ENCODE results near the gene SSH2.
"Not testable (repeated sequence)": the region's sequence is repeated elsewhere in the genome, so short reads cannot be mapped to it uniquely, and the experiment has no call there.

Gene SSH2

DNA sequence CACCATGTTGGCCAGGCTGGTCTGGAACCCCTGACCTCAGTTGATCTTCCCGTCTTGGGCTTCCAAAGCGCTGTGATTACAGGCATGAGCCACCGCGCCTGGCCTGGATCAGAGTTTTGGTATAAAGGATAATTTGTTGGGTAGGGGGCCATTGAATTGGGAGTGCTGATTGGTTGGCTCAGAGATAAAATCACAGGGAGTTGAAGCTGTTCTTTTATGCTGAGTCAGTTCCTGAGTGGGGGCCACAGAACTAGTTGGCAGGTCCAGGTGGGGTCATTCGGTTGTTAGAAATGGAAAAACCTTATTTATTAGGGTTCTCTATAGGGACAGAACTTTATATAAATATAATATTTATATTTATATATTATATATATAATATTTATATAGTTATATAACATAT is 147.1 kb downstream of the SSH2 start:
- no peak for DNase-seq (ENCODE audit: low read depth in 2 of 2)

DNA sequence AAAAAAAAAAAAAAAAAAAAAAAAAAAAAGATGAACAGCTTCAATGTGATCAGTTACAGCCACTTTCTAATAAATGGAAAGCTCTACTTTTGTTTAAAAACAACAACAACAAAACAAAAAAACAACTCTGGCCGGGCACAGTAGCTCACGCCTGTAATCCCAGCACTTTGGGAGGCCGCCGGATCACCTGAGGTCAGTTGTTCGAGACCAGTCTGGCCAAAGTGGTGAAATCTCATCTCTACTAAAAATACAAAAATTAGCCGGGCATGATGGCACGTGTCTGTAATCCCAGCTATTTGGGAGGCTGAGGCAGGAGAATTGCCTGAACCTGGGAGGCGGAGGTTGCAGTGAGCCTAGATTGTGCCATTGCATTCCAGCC is 150.2 kb downstream of the SSH2 start:
- DNase-seq (ENCODE audit: low read depth in 2 of 2), result not testable (repeated sequence)

DNA sequence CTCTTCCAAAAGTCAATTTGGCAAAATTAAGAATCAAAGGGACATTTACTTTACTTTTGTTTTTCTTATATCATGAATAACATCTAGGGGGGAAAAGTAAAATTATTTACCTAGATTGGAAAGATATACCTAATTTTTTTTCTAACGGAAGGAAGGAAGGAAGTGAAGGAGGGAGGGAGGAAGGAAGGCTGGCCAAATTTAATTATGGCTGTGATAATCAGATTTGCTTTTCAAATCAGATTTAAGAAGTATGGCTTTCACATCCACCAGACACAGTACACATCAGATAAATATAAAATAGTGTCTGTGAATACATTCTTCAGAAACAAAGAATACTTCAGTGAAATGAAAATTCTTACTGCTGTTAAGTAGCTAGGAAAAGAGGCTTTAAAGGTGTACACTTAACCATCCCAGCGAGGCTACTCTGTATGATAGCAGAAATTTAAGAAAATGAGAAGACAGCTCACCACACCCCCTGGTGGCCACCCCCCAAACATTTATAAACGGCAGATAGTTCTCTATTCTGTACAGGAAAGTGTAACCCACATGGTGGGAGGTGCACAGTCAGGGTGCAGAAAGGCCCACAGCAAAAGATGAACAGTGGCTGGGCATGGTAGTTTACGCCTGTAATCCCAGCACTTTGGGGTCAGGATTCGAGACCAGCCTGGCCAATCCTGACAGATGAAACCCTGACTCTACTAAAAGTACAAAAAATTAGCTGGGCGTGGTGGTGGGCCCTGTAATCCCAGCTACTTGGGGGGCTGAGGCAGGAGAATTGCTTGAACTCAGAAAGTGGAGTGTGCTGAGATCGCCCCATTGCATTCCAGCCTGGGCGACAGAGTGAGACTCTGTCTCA is 150.8 kb downstream of the SSH2 start:
- DNase-seq (ENCODE audit: low read depth in 2 of 2), result peak; percentile 77 to 81

DNA sequence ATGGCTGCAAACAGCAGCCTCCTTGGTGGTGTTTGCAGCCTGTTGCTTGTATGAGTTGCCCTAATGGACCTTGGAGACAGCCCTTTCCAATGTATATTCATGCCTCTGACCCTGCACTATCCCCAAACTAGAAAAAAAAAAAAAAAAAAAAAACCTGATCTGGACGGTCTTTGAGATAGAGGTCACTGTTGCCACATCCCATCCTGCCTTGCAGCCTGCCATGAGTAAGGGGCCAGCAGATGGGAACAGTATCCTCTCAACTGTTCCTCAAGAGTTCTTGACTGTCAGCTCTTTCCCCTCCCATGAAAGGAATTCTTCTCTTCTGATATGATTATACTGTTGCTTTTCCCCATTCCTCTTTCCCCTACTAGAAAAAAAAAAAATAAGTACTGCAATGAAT is 152.4 kb downstream of the SSH2 start:
- DNase-seq (ENCODE audit: low read depth in 2 of 2), result no peak

DNA sequence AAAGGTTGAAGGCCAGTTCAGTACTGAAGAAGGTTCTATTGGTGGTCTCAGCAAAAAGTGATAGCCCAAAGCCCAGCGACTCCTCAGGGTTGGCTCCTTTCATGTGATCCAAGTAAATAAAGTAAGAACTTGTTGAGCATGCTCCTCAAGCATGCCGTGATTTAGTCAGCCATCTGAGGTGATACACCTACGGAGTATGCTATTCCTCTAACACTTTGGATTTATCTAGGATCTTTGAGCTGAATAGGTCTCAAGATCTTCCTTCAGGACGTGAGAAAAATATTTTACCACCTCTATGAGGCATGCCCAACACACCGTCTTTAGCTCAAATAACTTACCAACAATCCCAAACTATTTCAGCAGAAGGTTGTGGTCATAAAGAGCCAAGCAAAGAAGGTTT is 154.0 kb downstream of the SSH2 start:
- no peak for DNase-seq (ENCODE audit: low read depth in 2 of 2)

DNA sequence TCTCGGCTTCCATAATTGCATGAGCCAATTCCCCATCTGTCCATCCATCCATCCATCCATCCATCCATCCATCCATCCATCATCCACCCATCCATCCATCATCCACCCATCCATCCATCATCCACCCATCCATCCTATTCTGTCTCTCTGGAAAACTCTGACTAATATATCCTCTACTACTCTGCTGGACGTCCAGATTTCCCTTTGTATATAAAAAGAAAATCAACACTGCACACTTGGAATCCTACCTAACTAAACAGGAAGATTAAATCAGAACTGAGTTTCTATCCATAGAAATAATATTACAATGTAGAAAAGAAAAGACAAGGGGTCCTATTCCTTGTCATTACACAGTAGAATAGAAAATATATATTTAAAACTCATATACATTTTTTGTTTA is 157.0 kb downstream of the SSH2 start:
- no peak for DNase-seq (ENCODE audit: low read depth in 2 of 2)

DNA sequence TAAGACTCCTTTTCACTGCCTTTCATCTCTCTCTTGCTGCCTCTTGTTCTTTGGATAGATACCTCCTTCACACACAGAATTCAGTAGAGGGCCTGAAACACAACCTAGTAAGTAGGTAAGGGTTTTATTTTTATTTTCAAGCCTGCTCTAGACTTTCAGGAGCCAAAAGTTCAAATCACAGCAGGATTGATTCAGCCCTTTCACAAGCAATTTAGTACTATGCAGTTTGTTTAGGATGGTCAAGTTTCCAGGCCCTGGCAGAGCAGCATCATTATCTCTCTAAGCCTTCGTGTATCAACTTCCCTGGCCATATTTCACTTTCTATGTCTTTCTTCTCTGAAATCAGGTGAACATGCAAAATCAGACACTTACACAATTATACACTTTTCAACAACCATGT is 158.5 kb downstream of the SSH2 start:
- no peak for DNase-seq (ENCODE audit: low read depth in 2 of 2)

DNA sequence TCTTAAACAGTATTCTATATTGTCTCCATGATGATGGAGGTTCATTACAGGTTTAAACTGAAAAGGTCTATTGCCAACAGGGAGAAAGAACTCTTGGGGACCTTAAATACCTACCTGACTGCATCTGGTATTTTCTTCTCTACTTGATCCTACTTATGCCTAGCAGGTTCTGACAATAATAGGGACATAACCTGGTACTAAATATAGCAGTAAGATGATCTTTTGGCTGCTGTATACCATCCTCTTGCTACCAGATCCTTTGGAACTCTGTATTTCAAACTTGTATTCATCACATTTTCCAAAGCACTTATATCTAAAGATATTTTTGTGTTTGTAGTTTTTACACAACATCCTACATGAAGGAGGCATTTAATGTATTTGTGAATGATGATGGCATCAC is 160.8 kb downstream of the SSH2 start:
- DNase-seq (ENCODE audit: low read depth in 2 of 2), result no peak

DNA sequence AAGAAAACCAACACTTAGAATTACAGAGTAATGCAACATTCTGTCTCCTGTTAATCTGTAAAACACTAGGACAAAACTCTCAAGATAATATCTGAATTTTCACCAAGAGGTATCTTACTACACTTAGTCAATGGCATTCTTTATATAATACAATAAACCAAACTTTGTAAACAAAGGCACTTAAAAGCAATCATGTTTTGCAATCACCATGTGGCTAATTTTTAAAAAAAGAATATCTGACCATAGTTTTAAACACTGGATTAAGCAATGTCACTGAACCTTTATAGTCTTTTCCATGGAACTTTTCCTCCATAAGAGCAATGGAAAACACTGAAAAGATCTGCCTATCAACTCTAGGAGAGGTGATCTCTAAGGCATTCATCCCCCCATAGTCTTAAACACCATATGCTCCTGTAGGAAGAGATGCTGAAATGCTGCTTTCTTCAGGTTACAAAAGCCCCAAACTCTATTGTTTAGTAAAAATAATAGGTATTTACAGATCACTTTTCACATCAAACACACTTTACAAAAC is 163.2 kb downstream of the SSH2 start:
- no peak for DNase-seq (ENCODE audit: low read depth in 2 of 2)

DNA sequence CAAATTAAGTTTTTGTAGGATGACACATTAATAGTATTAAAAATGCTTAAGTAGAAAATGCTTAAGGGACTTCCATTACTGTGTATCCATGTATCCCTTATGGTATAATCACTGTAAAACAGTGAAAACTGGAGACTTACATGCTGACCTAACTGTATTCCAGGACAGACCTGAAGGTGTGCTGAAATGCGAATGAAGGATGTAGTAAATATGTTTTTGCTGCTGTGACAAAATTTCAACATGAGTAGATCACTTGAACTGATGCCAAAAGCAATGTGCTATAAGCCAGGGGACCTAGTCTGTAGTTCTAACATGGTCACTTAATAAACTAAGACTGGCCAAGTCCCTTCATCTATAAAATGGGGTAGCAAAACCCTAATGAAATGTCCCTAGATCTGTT is 165.3 kb downstream of the SSH2 start:
- no peak for DNase-seq (ENCODE audit: low read depth in 2 of 2)

DNA sequence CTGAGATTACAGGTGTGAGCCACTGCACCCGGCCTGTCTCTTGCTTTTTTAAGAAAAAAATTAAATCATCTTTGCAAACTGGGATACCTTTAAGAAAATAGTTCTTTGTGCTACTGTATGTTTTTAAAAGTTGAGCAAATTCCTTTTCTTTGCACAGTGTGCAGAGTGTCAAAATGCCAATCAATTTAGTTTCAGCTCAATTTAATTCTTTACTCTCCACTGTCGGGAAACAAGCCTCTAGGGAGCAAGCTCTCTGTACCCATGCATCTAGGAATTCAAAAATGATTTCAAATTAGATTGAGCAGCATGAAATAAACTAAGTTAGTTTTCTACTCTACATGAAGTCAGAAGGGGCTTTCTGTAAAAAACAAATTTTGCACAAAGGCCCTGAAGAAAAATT is 165.8 kb downstream of the SSH2 start:
- DNase-seq (ENCODE audit: low read depth in 2 of 2), result no peak

DNA sequence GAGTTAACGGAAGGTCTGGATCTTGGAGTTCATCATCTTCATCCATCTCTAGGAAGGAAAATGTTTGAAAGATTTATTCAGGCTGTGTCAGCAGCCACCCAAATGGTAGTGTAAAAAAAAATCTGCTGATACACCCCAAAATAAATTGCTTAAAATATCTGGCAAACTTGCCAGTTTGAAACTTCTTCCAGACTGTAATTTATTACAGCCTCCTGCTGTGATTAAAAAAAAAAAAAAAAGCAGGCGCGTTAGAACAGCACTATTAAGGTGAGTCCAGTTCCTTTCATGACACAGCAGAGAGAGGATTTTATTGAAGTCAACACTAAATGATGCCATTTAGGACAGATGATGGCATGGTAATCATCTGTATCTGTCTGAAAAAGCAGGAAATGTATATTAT is 166.8 kb downstream of the SSH2 start:
- DNase-seq (ENCODE audit: low read depth in 2 of 2), result no peak

DNA sequence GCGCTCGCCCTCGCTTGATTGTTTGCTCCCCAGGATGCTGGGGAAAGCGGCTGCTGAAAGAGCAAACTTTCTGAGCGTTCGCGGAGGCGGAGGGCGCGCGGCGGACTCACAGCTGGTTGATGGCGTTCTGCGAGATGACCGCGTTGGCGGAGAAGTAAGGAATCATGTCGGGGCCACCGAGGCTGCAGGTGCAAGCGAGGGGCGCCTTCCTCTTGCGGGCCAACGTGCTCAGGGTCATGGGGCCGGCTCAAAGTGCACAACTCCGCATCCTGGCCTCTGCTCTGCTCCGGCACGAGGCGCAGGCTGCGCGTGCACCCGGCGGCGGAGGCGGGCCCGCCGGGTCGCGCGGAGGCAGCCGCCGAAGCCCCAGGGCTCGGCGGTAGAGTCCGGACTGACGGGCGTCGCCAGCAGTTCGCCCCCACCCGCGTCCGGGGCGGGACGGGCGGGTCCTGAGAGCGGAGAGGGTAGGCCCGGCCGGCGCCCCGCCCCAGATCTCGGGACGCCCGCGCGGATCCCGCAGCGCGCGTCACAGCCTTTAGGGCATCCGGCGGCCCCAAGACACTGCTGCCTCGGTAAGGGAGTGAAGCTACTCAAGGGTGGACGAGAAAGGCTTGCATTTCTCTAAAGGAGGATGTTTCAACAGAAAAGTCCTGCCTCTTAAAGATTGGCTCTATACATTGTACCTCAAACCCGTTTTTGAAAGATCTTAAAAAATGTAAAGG is 168.8 kb downstream of the SSH2 start:
- DNase-seq (ENCODE audit: low read depth in 2 of 2), result peak; percentile 69 to 87

DNA sequence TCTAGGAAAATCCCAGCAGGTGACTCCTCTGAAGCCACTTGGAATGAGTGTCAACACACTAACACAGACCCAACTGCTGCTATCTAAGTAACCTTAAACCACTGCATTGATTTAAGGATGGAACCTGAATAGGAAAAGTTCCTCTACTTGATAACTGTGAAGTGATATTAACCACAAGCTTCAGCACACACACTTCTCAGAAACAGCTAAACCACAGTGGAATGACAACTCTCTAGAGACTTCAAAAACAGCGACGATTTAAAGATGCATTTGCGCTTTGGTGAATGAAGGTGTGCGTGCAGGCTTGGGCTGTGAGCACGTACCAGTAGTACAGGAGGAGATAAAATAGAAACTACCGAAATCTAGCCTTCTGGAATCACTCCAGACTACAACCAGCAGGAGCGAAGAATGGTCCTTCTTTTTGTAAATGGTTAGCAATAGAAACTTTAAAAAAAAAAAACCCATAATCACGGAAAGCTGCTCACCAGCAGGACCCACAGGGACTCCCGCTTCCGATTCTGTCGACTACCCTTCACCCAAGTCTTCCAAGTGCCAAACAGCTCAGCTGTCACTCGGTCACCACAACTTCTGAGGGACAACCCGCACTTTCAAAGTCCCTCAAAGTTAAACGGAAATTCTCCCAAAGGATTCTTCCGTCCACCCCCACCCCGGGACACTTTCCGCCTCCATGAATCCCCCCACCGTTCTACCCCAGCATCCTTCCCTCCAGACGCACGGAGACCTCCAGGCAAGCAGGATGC is 169.6 kb downstream of the SSH2 start:
- peak; percentile 7 to 38 for DNase-seq (ENCODE audit: low read depth in 2 of 2)

DNA sequence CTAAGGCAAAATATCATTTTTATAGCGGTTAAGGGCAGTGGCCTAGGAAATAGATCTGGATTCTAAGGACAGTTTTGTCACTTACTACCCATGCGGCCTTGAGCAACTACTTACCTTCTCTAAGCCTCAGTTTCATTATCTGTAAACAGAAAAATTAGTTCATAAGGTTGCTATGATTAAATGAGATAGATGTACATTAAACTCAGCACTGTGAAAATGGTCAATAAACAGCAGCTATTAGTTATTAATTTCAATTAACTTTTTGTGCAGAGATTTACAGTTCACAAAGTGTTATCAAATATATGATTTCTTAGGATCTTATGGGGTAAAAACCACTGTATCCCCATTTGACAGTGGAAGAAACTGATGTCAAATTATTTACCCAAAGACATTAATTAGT is 171.8 kb downstream of the SSH2 start:
- no peak for DNase-seq (ENCODE audit: low read depth in 2 of 2)

DNA sequence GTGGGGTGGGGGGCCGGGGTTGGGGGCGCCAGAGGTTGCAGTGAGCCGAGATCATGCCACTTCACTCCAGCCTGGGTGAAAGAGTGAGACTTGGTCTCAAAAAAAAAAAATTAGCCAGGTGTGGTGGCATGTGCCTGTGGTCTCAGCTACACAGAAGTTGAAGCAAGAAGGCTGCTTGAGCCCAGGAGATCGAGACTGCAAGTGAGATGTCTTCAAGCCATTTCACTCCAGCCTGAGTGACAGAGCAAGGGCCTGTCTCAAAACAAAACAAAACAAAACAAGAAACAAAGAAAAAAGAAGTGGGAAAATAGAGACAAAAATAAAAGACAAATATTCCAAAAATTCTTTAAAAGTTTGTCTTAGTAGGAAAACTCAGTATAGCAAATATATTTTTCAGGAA is 172.2 kb downstream of the SSH2 start:
- no peak for DNase-seq (ENCODE audit: low read depth in 2 of 2)

DNA sequence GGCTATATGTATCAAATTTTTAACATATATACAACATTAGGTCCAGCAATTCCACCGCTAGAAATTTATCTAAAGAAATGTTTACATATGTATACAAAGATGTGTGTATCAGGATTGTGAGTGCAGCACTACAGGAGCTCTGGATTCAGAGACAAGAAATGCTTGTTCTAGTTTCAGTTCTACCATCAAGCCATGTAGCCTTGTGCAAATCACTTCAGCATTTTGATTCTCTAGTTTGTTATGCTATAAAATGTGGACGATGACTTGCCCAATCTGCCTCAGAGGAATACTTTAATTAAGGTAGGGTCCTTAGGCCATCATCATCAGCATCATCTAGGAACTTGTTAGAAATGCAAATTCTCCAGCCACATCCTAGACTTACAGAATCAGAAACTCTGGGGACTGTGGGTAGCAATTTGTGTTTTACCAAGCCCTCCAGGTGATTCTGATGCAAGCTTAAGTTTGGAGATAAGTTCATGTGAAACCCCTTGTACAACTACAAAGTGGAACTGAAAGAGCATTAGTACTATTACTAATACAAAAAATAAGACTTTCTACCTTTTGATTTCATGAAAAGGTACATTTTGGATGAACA is 176.1 kb downstream of the SSH2 start:
- no peak for DNase-seq (ENCODE audit: low read depth in 2 of 2)

DNA sequence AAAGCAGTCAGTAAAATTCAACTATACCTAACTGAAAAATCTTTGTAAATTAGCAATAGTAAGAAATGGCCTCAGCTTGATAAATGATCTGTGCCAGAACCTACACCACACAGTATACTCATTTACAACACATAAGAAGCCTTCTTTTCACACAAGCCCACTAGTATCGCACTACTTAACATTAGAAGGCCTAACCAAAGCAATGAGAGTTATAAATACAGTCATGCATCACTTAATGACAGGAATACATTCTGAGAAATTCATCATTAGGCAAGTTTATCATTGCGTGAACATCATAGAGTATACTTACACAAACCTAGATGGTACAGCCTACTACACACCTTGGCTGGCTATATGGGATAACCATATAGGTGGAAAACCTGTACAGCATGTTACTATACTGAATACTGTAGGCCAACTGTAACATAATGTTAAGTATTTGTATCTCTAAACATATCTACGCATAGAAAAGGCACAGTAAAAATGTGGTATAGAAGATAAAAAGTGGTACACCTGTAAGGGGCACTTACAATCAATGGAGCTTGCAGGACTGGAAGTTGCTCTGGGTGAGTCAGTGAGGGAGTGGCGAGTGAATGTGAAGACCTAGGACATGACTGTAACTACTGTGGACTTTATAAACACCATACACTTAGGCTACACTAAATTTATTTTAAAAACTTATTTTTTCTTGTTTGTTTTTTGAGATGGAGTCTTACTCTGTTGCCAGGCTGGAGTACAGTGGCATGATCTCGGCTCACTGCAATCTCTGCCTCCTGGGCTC is 180.8 kb downstream of the SSH2 start:
- no peak for DNase-seq (ENCODE audit: low read depth in 2 of 2)

DNA sequence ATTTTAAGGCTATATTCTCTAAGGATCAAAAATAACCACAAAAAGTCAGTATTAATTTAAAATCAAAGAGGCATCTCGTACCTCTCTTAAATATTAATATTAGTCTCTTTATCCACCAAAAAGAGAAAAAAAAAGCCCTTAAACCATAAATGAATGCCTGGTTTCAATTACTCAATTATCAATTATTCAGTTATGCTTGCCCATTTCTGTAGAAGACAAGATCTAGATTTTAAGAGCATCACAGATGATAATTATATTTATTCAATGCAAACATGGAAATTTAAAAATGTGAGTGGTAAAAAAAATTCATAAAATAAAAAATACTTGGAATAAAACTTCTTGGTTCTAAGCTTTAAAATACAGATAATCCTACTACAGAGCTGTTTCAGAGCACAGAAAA is 181.6 kb downstream of the SSH2 start:
- DNase-seq (ENCODE audit: low read depth in 2 of 2), result no peak

DNA sequence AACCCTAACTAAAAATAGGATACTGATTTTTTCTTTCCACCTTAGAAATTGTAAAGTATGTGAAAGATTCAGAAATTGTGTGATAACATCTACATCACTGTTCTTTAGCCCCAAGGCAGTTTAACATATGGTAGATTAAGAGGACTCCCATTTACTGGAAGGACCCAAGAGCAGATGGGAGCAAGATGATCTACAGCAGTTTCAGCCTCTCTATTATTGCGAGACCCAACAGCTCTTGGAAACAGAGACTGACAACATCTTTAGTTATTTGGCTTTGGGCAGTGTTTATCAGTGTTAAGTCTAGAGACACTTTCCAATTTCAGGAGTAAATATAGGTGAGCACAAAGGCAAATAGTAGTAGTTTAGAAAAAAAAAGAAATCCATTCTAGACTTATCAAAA is 182.4 kb downstream of the SSH2 start:
- DNase-seq (ENCODE audit: low read depth in 2 of 2), result no peak

DNA sequence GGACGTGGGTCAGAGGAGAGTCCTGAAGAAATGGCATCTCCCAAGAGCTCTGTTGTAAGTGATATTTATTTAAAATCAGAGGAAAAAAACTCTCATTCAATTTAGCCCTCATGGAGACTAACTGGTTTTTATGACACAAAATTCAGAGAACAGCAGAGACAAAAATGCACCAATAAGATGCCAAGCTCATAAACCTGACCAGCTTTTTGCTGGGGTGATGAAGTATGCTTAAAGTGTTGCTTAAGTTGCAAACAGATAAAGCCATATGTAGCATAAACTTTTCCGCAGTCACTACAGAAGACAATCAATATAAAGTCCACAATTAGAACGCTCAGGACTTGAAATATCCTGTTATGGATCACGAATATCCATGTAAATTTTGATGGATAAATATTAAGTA is 183.4 kb downstream of the SSH2 start:
- DNase-seq (ENCODE audit: low read depth in 2 of 2), result no peak

All from stimulated activated CD4-positive, alpha-beta T cell treated with anti-CD3 and anti-CD28 coated beads, Interleukin-1b, Interleukin-23, amount 100 ng/mL, for 4 hours (primary cell).